Fibroblast of lung (primary cell): ENCODE data around the gene MYMK. TPM values are rescaled to one million over a fixed set of nuclear protein-coding genes. Genes with fewer than 3 reads are reported as not detected.

ENCODE experiments used
- DNase-seq, 2 donors: peaks; one replicate each; pipeline versions ENCODE4 v3.0.0 to v3.0.0-alpha.2; 2010; ENCODE audit warnings: low read depth in 2 of 2
- H2AFZ ChIP-seq: 2 replicates; pipeline ENCODE4 v1.5.1; 2012; ENCODE audit warnings: low read length, control low read depth, inconsistent platforms
- H3K27ac ChIP-seq: 2 replicates; pipeline ENCODE4 v1.5.1; 2011; ENCODE audit warnings: low read length, control low read depth; ENCODE audit not compliant: insufficient read depth
- H3K27me3 ChIP-seq: 2 replicates; pipeline ENCODE4 v1.5.1; 2011; ENCODE audit warnings: mild to moderate bottlenecking, low read length; ENCODE audit not compliant: control insufficient read depth, insufficient read depth
- H3K36me3 ChIP-seq: 2 replicates; pipeline ENCODE4 v1.5.1; 2011; ENCODE audit warnings: low read length; ENCODE audit not compliant: control insufficient read depth, insufficient read depth
- H3K4me1 ChIP-seq: 2 replicates; pipeline ENCODE4 v1.5.1; 2011; ENCODE audit warnings: low read length; ENCODE audit not compliant: control insufficient read depth, insufficient read depth; ENCODE audit errors: extremely low read depth
- H3K4me2 ChIP-seq: 2 replicates; pipeline ENCODE4 v1.5.1; 2011; ENCODE audit warnings: low read length, control low read depth; ENCODE audit not compliant: insufficient read depth; ENCODE audit errors: extremely low read depth
- H3K4me3 ChIP-seq, 4 experiments: fragments of 200-600 bp in 1 of 4; sonication (generic) in 1 of 4; replicated peaks in 1 of 4; 2 replicates each; pipeline ENCODE4 v1.5.1; 2011 to 2016; ENCODE audit warnings: low read length in 4 of 4, low read depth in 3 of 4, mild to moderate bottlenecking in 3 of 4, control low read depth in 2 of 4, inconsistent platforms in 1 of 4, mixed read lengths in 1 of 4; ENCODE audit not compliant: insufficient read depth in 1 of 4; ENCODE audit errors: control extremely low read depth in 1 of 4
- H3K79me2 ChIP-seq: 2 replicates; pipeline ENCODE4 v1.5.1; 2012; ENCODE audit warnings: mild to moderate bottlenecking, low read length, inconsistent platforms; ENCODE audit not compliant: control insufficient read depth, insufficient read depth
- H3K9ac ChIP-seq: 2 replicates; pipeline ENCODE4 v1.5.1; 2011; ENCODE audit warnings: mild to moderate bottlenecking, low read length, control low read depth; ENCODE audit not compliant: insufficient read depth
- H3K9me3 ChIP-seq: 2 replicates; pipeline ENCODE4 v1.5.1; 2012; ENCODE audit warnings: low read depth, low read length; ENCODE audit not compliant: control insufficient read depth, insufficient read depth
- H4K20me1 ChIP-seq: 2 replicates; pipeline ENCODE4 v1.5.1; 2011; ENCODE audit warnings: low read length; ENCODE audit not compliant: control insufficient read depth, insufficient read depth; ENCODE audit errors: extremely low read depth
- CTCF ChIP-seq, 2 donors: IDR thresholded peaks in 1 of 2; conservative IDR thresholded peaks in 1 of 2; 1 replicate in 1 of 2; 2 replicates in 1 of 2; pipeline ENCODE4 v1.5.1; 2011 to 2012; ENCODE audit warnings: low read length in 2 of 2, control low read depth in 1 of 2, inconsistent platforms in 1 of 2, low read depth in 1 of 2, mild to moderate bottlenecking in 1 of 2
- EZH2 ChIP-seq: IDR thresholded peaks from 2 replicates; pipeline ENCODE4 v1.5.1; 2012; ENCODE audit warnings: low read length, control low read depth, mild to moderate bottlenecking; ENCODE audit errors: missing control alignments
- polyA plus RNA-seq, 2 donors: library from polyadenylated mRNA; depleted of rRNA in 1 of 2; stranded (reverse) in 1 of 2; unstranded in 1 of 2; fragments of >200 nt; gene quantifications; 2 replicates each; pipeline ENCODE4 v1.2.1, GENCODE V29; 2011 to 2012; ENCODE audit warnings: missing spikeins in 1 of 2
- total RNA-seq: library from RNA; depleted of rRNA; stranded (reverse); fragments of >200 nt; gene quantifications from 2 replicates; pipeline ENCODE4 v1.2.1, GENCODE V29; 2014

MYMK gene
- total and polyA plus RNA-seq, 2 donors (not counting 1 experiment from before 2014, with no cell fraction given) = not detected

- Histone ChIP-seq H3K27me3 (peaks cover 49% of the 10 kb centered on the region), H3K36me3 (no peaks in the 10 kb centered on the region), H2AFZ (no peak overlapping the region), H3K4me1 (peaks cover 1% of the 10 kb centered on the region), H3K9me3 (no peaks in the 10 kb centered on the region), H3K4me3 (no peak overlapping the region), H3K27ac (no peak overlapping the region), H3K9ac (no peak overlapping the region), H4K20me1 (no peaks in the 10 kb centered on the region), H3K4me2 (no peak overlapping the region), H3K79me2 (no peaks in the 10 kb centered on the region)
- no peak for DNase-seq
- no peak for TF ChIP-seq CTCF (conservative IDR thresholded peaks at IDR 0.05 in 1 of 2, IDR thresholded peaks at IDR 0.05 in 1 of 2; ENCODE audit: low read depth in 1 of 2, low read length in 2 of 2)
- TF ChIP-seq EZH2 = no peak
Observed at GRCh38 chr9:133528876-133529241, 4.1 kb upstream of the MYMK start.

GRCh38 chr9:133528001-133528875, 3.5 kb upstream of the MYMK start:
- no peak overlapping the region for H3K4me3 ChIP-seq
- no peaks in the 10 kb centered on the region for H3K4me1 ChIP-seq
- no peak for TF ChIP-seq CTCF (conservative IDR thresholded peaks at IDR 0.05 in 1 of 2, IDR thresholded peaks at IDR 0.05 in 1 of 2; ENCODE audit: low read depth in 1 of 2, low read length in 2 of 2)
- TF ChIP-seq EZH2 = no peak
- no peaks in the 10 kb centered on the region for H4K20me1 ChIP-seq
- no peak overlapping the region for H2AFZ ChIP-seq
- H3K4me2 ChIP-seq = no peak overlapping the region
- H3K9me3 ChIP-seq = no peaks in the 10 kb centered on the region
- no peaks in the 10 kb centered on the region for H3K36me3 ChIP-seq
- no peak overlapping the region for H3K9ac ChIP-seq
- H3K79me2 ChIP-seq = no peaks in the 10 kb centered on the region
- no peak overlapping the region for H3K27ac ChIP-seq
- peaks cover 49% of the 10 kb centered on the region for H3K27me3 ChIP-seq
- DNase-seq = no peak

- DNase-seq = peak; percentile 13 to 22
- H3K4me1 ChIP-seq = no peaks in the 10 kb centered on the region
- peak overlapping the region in 1 of 4 experiments; percentile 17 for H3K4me3 ChIP-seq
- no peak overlapping the region for H3K27ac ChIP-seq
- H2AFZ ChIP-seq = no peak overlapping the region
- no peak overlapping the region for H3K9ac ChIP-seq
- no peak overlapping the region for H3K4me2 ChIP-seq
- H4K20me1 ChIP-seq = no peaks in the 10 kb centered on the region
- H3K79me2 ChIP-seq = no peaks in the 10 kb centered on the region
- peaks cover 49% of the 10 kb centered on the region for H3K27me3 ChIP-seq
- no peaks in the 10 kb centered on the region for H3K9me3 ChIP-seq
- TF ChIP-seq CTCF (conservative IDR thresholded peaks at IDR 0.05 in 1 of 2, IDR thresholded peaks at IDR 0.05 in 1 of 2; ENCODE audit: low read depth in 1 of 2, low read length in 2 of 2) (no peak), EZH2 (peak; percentile 87)
- H3K36me3 ChIP-seq = no peaks in the 10 kb centered on the region
Observed at GRCh38 chr9:133527444-133527920, 2.7 kb upstream of the MYMK start.
